H1 (cell line): ENCODE results near the gene KANSL2. TPM values are rescaled to one million over a fixed set of nuclear protein-coding genes. Genes with fewer than 3 reads are reported as not detected.

ENCODE experiments used
- BCL11A ChIP-seq, 2 experiments: IDR thresholded peaks; one replicate each; pipeline ENCODE4 v1.6.1; 2011; ENCODE audit warnings: low read depth in 2 of 2, low read length in 2 of 2, mild to moderate bottlenecking in 2 of 2
- CEBPB ChIP-seq: IDR thresholded peaks from 2 replicates; pipeline ENCODE4 v1.6.1; 2012; ENCODE audit warnings: low read depth, low read length
- GABPA ChIP-seq: IDR thresholded peaks from 2 replicates; pipeline ENCODE4 v1.6.1; 2011; ENCODE audit warnings: mild to moderate bottlenecking, low read length, moderate library complexity, borderline replicate concordance; ENCODE audit not compliant: insufficient read depth
- SP1 ChIP-seq: IDR thresholded peaks from 2 replicates; pipeline ENCODE4 v1.6.1; 2011; ENCODE audit warnings: low read depth, low read length
- polyA plus RNA-seq, 7 experiments: library from polyadenylated mRNA; depleted of rRNA in 3 of 7; stranded (reverse) in 5 of 7; unstranded in 2 of 7; fragments of >200 nt in 5 of 7; fragments of 200-250 nt in 2 of 7; gene quantifications; 1 replicate in 5 of 7; 2 replicates in 1 of 7; 4 replicates in 1 of 7; pipeline versions ENCODE4 v1.2.1 to v1.2.3, GENCODE V29; 2011 to 2013; ENCODE audit warnings: missing spikeins in 2 of 7, mixed read lengths in 2 of 7
- total RNA-seq: library from RNA; stranded (reverse); fragmentation: NEBNext Ultra II Directional; extraction: Animal tissue kit (Norgen Biotek cat#: 25700); gene quantifications from 2 replicates; pipeline ENCODE4 v1.2.1, GENCODE V29; 2021
- TF ChIP-seq, protein P1 (sequence below): fragments of 300-600 bp; sonication (generic); IDR thresholded peaks from 2 replicates; pipeline ENCODE4 v1.7.1; 2012; ENCODE audit warnings: low read length, moderate library complexity, mild to moderate bottlenecking, inconsistent platforms; ENCODE audit not compliant: insufficient replicate concordance
- TF ChIP-seq, protein P2 (sequence below): IDR thresholded peaks from 2 replicates; pipeline ENCODE4 v1.6.1; 2011; ENCODE audit warnings: low read depth, mild to moderate bottlenecking, low read length; ENCODE audit not compliant: insufficient read depth

KANSL2 gene
- total and polyA plus RNA-seq, 2 of the 8 experiments (the other 6 are each of a cell fraction or from before 2014, with no cell fraction given) = 48.4 to 50.7 TPM

DNA sequence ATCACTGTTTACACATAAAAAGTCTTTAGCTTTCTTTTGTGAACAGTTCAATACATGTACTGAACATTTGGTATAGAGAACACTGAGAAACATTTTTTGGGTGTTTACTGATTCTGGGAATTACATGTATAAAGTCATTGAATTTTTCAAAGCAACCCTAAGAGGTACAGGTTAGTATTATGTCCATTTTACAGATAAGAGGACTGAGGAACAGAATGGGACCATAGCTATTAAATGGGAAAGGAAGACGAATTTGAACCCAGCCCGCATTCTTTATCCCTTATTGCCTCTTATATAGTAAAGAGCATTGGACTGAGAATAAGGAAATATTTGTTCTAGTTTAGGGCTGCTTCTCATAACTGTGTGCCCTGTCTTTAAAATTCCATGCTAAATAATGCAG lies 889 bp upstream of the KANSL2 start (continued):
- TF ChIP-seq, protein P1, sequence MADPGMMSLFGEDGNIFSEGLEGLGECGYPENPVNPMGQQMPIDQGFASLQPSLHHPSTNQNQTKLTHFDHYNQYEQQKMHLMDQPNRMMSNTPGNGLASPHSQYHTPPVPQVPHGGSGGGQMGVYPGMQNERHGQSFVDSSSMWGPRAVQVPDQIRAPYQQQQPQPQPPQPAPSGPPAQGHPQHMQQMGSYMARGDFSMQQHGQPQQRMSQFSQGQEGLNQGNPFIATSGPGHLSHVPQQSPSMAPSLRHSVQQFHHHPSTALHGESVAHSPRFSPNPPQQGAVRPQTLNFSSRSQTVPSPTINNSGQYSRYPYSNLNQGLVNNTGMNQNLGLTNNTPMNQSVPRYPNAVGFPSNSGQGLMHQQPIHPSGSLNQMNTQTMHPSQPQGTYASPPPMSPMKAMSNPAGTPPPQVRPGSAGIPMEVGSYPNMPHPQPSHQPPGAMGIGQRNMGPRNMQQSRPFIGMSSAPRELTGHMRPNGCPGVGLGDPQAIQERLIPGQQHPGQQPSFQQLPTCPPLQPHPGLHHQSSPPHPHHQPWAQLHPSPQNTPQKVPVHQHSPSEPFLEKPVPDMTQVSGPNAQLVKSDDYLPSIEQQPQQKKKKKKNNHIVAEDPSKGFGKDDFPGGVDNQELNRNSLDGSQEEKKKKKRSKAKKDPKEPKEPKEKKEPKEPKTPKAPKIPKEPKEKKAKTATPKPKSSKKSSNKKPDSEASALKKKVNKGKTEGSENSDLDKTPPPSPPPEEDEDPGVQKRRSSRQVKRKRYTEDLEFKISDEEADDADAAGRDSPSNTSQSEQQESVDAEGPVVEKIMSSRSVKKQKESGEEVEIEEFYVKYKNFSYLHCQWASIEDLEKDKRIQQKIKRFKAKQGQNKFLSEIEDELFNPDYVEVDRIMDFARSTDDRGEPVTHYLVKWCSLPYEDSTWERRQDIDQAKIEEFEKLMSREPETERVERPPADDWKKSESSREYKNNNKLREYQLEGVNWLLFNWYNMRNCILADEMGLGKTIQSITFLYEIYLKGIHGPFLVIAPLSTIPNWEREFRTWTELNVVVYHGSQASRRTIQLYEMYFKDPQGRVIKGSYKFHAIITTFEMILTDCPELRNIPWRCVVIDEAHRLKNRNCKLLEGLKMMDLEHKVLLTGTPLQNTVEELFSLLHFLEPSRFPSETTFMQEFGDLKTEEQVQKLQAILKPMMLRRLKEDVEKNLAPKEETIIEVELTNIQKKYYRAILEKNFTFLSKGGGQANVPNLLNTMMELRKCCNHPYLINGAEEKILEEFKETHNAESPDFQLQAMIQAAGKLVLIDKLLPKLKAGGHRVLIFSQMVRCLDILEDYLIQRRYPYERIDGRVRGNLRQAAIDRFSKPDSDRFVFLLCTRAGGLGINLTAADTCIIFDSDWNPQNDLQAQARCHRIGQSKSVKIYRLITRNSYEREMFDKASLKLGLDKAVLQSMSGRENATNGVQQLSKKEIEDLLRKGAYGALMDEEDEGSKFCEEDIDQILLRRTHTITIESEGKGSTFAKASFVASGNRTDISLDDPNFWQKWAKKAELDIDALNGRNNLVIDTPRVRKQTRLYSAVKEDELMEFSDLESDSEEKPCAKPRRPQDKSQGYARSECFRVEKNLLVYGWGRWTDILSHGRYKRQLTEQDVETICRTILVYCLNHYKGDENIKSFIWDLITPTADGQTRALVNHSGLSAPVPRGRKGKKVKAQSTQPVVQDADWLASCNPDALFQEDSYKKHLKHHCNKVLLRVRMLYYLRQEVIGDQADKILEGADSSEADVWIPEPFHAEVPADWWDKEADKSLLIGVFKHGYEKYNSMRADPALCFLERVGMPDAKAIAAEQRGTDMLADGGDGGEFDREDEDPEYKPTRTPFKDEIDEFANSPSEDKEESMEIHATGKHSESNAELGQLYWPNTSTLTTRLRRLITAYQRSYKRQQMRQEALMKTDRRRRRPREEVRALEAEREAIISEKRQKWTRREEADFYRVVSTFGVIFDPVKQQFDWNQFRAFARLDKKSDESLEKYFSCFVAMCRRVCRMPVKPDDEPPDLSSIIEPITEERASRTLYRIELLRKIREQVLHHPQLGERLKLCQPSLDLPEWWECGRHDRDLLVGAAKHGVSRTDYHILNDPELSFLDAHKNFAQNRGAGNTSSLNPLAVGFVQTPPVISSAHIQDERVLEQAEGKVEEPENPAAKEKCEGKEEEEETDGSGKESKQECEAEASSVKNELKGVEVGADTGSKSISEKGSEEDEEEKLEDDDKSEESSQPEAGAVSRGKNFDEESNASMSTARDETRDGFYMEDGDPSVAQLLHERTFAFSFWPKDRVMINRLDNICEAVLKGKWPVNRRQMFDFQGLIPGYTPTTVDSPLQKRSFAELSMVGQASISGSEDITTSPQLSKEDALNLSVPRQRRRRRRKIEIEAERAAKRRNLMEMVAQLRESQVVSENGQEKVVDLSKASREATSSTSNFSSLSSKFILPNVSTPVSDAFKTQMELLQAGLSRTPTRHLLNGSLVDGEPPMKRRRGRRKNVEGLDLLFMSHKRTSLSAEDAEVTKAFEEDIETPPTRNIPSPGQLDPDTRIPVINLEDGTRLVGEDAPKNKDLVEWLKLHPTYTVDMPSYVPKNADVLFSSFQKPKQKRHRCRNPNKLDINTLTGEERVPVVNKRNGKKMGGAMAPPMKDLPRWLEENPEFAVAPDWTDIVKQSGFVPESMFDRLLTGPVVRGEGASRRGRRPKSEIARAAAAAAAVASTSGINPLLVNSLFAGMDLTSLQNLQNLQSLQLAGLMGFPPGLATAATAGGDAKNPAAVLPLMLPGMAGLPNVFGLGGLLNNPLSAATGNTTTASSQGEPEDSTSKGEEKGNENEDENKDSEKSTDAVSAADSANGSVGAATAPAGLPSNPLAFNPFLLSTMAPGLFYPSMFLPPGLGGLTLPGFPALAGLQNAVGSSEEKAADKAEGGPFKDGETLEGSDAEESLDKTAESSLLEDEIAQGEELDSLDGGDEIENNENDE = no peak
- TF ChIP-seq SP1 = no peak
- TF ChIP-seq BCL11A (IDR thresholded peaks at IDR 0.05; ENCODE audit: low read depth in 2 of 2, low read length in 2 of 2) = no peak
- no peak for TF ChIP-seq CEBPB
- TF ChIP-seq GABPA = no peak
- TF ChIP-seq, protein P2, sequence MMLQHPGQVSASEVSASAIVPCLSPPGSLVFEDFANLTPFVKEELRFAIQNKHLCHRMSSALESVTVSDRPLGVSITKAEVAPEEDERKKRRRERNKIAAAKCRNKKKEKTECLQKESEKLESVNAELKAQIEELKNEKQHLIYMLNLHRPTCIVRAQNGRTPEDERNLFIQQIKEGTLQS = no peak
